Erythroblast (primary cell): Measurements from ENCODE around the gene GBP3.

Source experiments
- GATA1 ChIP-seq: IDR thresholded peaks from 2 replicates; pipeline ENCODE4 v1.6.1; 2011; ENCODE audit warnings: low read depth, mild to moderate bottlenecking, control low read depth, low read length, moderate library complexity
- POLR2A ChIP-seq: IDR thresholded peaks from 2 replicates; pipeline ENCODE4 v1.6.1; 2011; ENCODE audit warnings: mild to moderate bottlenecking, low read length

GRCh38 chr1:89051955-89052312 lies 29.3 kb upstream of the GBP3 start:
- TF ChIP-seq POLR2A (no peak), GATA1 (no peak)
